ENCODE results near the gene SP1. TPM values are rescaled to one million over a fixed set of nuclear protein-coding genes. Genes with fewer than 3 reads are reported as not detected.
A peak's percentile ranks its signal among the peaks of the same experiment; 100 is the strongest.

The SP1 gene
- total RNA-seq, 1 experiment from 2014 or later, result 96.8 TPM

DNA sequence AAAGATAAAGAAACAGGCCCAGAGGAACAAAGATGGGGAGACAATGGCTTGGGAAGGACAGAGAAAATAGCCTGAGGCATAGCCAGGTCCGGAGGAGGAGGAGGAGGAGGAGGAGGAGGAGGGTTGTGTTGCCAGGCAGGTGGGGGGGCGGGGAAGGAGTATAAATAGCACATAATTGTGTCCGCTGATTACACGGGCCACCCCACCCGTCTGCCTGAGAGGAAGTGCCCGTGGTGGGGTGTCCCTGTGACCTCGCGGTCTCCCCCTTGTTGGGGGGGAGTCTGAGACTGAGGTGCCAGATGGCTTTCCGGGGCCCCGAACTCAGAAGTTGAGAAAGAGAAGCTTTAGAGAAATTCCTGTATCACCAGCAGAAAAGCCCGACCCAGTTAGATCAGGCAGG, 42.0 kb upstream of the SP1 start:
- H3K27me3 ChIP-seq (ENCODE audit: insufficient read depth, low read length), result 0 out of 2 replicates have a peak, but pooled peaks cover 3% of the 10 kb centered on the region
- ATAC-seq, result no peak
- CTCF ChIA-PET, result no interaction called here

DNA sequence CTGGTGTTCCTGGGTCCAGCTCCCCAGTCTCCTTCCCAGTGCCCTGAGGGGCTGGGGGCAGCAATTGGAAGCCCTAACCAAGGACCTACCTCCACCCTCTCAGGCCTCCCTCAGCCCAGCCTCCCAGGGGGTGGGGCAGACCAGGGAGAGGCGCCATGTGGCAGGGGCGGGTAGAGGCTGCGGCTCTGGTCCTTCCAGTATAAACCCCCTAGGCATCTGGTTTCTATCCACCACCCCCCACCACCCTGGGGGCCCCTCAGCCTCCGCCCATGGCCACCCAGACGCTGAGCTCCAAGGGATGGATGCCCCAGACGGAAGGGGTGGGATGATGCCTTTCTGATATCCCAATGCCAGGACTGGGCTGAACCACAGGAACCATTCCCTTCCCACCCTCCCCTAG, 41.1 kb upstream of the SP1 start:
- Histone ChIP-seq H3K27ac (ENCODE audit: low read depth, low read length) (no peak overlapping the region), H3K79me2 (ENCODE audit: insufficient read depth, low read length) (no peaks in the 10 kb centered on the region), H3K4me1 (ENCODE audit: control insufficient read depth in 1 of 2, insufficient read depth in 2 of 2, low read length in 2 of 2) (0 out of 4 replicates have a peak, but pooled peaks cover 0 to 2% of the 10 kb centered on the region in 2 experiments), H3K27me3 (ENCODE audit: insufficient read depth, low read length) (0 out of 2 replicates have a peak, but pooled peaks cover 3% of the 10 kb centered on the region), H3K36me3 (ENCODE audit: control insufficient read depth in 1 of 2, insufficient read depth in 2 of 2, low read length in 2 of 2) (no peaks in the 10 kb centered on the region), H4K20me1 (ENCODE audit: insufficient read depth) (no peaks in the 10 kb centered on the region), H3K9ac (ENCODE audit: low read length) (no peak overlapping the region), H3K4me2 (ENCODE audit: low read length) (no peak overlapping the region), H3K9me3 (ENCODE audit: control insufficient read depth in 1 of 2, insufficient read depth in 1 of 2, low read depth in 1 of 2, low read length in 2 of 2) (no peaks in the 10 kb centered on the region), H3K4me3 (replicated peaks in 1 of 2; ENCODE audit: low read depth in 1 of 2, low read length in 2 of 2) (no peak overlapping the region), H3K9me2 (ENCODE audit: insufficient read depth) (no peaks in the 10 kb centered on the region), H2AFZ (ENCODE audit: low read depth, low read length, poor library complexity, severe bottlenecking) (no peak overlapping the region)
- DNase-seq (ENCODE audit: low read depth, low spot score) (no peak), ATAC-seq (peak; percentile 57)
- TF ChIP-seq, protein P1, sequence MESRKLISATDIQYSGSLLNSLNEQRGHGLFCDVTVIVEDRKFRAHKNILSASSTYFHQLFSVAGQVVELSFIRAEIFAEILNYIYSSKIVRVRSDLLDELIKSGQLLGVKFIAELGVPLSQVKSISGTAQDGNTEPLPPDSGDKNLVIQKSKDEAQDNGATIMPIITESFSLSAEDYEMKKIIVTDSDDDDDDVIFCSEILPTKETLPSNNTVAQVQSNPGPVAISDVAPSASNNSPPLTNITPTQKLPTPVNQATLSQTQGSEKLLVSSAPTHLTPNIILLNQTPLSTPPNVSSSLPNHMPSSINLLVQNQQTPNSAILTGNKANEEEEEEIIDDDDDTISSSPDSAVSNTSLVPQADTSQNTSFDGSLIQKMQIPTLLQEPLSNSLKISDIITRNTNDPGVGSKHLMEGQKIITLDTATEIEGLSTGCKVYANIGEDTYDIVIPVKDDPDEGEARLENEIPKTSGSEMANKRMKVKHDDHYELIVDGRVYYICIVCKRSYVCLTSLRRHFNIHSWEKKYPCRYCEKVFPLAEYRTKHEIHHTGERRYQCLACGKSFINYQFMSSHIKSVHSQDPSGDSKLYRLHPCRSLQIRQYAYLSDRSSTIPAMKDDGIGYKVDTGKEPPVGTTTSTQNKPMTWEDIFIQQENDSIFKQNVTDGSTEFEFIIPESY (IDR thresholded peaks at IDR 0.05; ENCODE audit: extremely low read depth, insufficient replicate concordance, low read length), result no peak
- intact Hi-C loops (cut with micrococcal nuclease), result no loop called here
- ChIA-PET CTCF (interaction anchor here (1.1 kb wide), 1 partner anchor 17 kb away, joined by 3 read pairs; no protein-coding TSS in a partner anchor), RAD21 (ENCODE audit: low non-redundant PET in 1 of 2, low total read pairs in 2 of 2, uncharacterized antibody in 2 of 2, unreplicated experiment in 2 of 2) (no interaction called here), POLR2A (no interaction called here)
- BruUV-seq (replicated peaks), result no TSS peak

More for the DNA sequence above, 42.0 kb upstream of the SP1 start:
- Histone ChIP-seq H2AFZ (ENCODE audit: low read depth, low read length, poor library complexity, severe bottlenecking) (no peak overlapping the region), H3K9me3 (ENCODE audit: control insufficient read depth in 1 of 2, insufficient read depth in 1 of 2, low read depth in 1 of 2, low read length in 2 of 2) (no peaks in the 10 kb centered on the region), H3K27ac (ENCODE audit: low read depth, low read length) (no peak overlapping the region), H3K4me2 (ENCODE audit: low read length) (no peak overlapping the region), H3K4me3 (replicated peaks in 1 of 2; ENCODE audit: low read depth in 1 of 2, low read length in 2 of 2) (no peak overlapping the region), H4K20me1 (ENCODE audit: insufficient read depth) (no peaks in the 10 kb centered on the region), H3K36me3 (ENCODE audit: control insufficient read depth in 1 of 2, insufficient read depth in 2 of 2, low read length in 2 of 2) (no peaks in the 10 kb centered on the region), H3K9ac (ENCODE audit: low read length) (no peak overlapping the region), H3K9me2 (ENCODE audit: insufficient read depth) (no peaks in the 10 kb centered on the region), H3K4me1 (ENCODE audit: control insufficient read depth in 1 of 2, insufficient read depth in 2 of 2, low read length in 2 of 2) (0 out of 4 replicates have a peak, but pooled peaks cover 0 to 2% of the 10 kb centered on the region in 2 experiments), H3K79me2 (ENCODE audit: insufficient read depth, low read length) (no peaks in the 10 kb centered on the region)
- DNase-seq (ENCODE audit: low read depth, low spot score), result no peak
- BruUV-seq (replicated peaks), result no TSS peak
- intact Hi-C loops (cut with micrococcal nuclease), result no loop called here
- POLR2A ChIA-PET, result no interaction called here
- RAD21 ChIA-PET (ENCODE audit: low non-redundant PET in 1 of 2, low total read pairs in 2 of 2, uncharacterized antibody in 2 of 2, unreplicated experiment in 2 of 2), result no interaction called here
- TF ChIP-seq POLR2A (IDR thresholded peaks at IDR 0.05; ENCODE audit: borderline replicate concordance, extremely low read depth, insufficient read depth, insufficient read length) (no peak), EGR1 (IDR thresholded peaks at IDR 0.05; ENCODE audit: low read depth) (no peak), CBX3 (IDR thresholded peaks at IDR 0.05; ENCODE audit: low read depth) (no peak), EZH2phosphoT487 (IDR thresholded peaks at IDR 0.05; ENCODE audit: borderline replicate concordance) (no peak)
- TF ChIP-seq, protein P2, sequence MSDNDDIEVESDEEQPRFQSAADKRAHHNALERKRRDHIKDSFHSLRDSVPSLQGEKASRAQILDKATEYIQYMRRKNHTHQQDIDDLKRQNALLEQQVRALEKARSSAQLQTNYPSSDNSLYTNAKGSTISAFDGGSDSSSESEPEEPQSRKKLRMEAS (IDR thresholded peaks at IDR 0.05), result no peak
- TF ChIP-seq, protein P3, sequence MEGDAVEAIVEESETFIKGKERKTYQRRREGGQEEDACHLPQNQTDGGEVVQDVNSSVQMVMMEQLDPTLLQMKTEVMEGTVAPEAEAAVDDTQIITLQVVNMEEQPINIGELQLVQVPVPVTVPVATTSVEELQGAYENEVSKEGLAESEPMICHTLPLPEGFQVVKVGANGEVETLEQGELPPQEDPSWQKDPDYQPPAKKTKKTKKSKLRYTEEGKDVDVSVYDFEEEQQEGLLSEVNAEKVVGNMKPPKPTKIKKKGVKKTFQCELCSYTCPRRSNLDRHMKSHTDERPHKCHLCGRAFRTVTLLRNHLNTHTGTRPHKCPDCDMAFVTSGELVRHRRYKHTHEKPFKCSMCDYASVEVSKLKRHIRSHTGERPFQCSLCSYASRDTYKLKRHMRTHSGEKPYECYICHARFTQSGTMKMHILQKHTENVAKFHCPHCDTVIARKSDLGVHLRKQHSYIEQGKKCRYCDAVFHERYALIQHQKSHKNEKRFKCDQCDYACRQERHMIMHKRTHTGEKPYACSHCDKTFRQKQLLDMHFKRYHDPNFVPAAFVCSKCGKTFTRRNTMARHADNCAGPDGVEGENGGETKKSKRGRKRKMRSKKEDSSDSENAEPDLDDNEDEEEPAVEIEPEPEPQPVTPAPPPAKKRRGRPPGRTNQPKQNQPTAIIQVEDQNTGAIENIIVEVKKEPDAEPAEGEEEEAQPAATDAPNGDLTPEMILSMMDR (IDR thresholded peaks at IDR 0.05 in 2 of 3, conservative IDR thresholded peaks at IDR 0.05 in 1 of 3; ENCODE audit: borderline replicate concordance in 1 of 3, insufficient read depth in 1 of 3, low read depth in 2 of 3, low read length in 2 of 3), result no peak
